ENCODE data around the gene UNC50.

GRCh38 chr2:98559581-98559980 is 48.8 kb upstream of the UNC50 start:
- no peak for TF ChIP-seq CTCF (IDR thresholded peaks at IDR 0.05)
- no peak for TF ChIP-seq POLR2A (IDR thresholded peaks at IDR 0.05)
- TF ChIP-seq POLR2AphosphoS5 (IDR thresholded peaks at IDR 0.05), result no peak
- no peak for TF ChIP-seq EP300 (IDR thresholded peaks at IDR 0.05)
